HG03045 (cell line): ENCODE measurements around the gene ZNF717.
"Not testable (repeated sequence)": the region's sequence is repeated elsewhere in the genome, so short reads cannot be mapped to it uniquely, and the experiment has no call there.

Experiments
- ATAC-seq: cut with Tn5 transposase; IDR thresholded peaks from one replicate; pipeline ENCODE4 v1.9.1; 2021; ENCODE audit warnings: mild to moderate bottlenecking, moderate library complexity; ENCODE audit not compliant: unreplicated experiment

Gene ZNF717

DNA sequence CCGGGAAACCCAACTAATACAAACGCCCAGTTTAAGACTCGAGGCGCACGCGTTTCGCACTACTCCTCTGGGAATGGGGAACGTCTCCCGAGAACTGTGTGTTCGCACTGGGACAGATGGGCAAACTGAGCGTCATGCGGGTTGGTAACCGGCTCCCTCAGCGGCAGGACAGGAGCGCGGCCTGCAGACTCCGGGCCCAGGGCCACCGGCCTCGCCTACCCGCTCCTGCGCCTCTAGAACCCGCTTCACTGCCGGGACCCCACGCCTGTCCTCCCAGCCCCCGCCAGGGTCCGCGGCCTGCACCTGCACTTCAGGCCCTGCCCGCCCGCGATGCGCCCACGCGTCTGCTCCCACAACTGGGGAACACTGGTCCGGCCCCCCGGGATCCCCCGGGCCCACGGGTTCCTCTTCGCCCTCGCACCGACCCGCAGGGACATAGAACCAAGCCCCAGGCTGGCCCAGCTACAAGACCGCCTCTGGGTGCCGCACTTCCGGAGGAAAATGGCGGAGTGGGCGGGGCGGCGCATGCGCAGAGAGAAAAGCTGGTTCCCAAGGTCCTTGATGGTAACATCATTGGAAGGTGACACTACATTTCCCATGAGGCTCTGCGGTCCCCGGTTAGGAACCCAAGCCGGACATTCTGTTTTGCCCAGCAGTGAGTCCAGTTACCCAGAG, at the start of gene ZNF717:
Gene ZNF717, minus strand, starts transcription at position 469 of the 675 bp plus-strand sequence. CDS start 2,187 bp downstream, outside the sequence.
- ATAC-seq, result not testable (repeated sequence)

GRCh38 chr3:75831076-75831475, 45.7 kb upstream of the ZNF717 start:
- ATAC-seq, result not testable (repeated sequence)

- ATAC-seq, result not testable (repeated sequence)
Observed at GRCh38 chr3:75818019-75818418, 32.7 kb upstream of the ZNF717 start.

- ATAC-seq, result not testable (repeated sequence)
Observed at GRCh38 chr3:75816287-75817180, 31.2 kb upstream of the ZNF717 start.

GRCh38 chr3:75814797-75815196, 29.4 kb upstream of the ZNF717 start:
- no peak for ATAC-seq

DNA sequence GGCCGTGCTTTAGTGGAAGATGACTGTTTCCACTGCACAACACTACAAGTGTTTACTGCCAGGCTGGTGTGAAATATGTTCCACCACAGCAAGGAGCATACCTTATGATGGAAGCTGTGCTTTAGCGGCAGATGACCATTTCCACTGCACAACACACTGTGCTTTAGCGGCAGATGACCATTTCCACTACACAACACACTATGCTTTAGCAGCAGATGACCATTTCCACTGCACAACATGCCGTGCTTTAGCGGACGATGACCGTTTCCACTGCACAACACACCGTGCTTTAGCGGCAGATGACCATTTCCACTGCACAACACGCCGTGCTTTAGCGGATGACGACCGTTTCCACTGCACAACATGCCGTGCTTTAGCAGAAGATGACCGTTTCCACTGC, 2.8 kb downstream of the ZNF717 start:
- ATAC-seq, result no peak

DNA sequence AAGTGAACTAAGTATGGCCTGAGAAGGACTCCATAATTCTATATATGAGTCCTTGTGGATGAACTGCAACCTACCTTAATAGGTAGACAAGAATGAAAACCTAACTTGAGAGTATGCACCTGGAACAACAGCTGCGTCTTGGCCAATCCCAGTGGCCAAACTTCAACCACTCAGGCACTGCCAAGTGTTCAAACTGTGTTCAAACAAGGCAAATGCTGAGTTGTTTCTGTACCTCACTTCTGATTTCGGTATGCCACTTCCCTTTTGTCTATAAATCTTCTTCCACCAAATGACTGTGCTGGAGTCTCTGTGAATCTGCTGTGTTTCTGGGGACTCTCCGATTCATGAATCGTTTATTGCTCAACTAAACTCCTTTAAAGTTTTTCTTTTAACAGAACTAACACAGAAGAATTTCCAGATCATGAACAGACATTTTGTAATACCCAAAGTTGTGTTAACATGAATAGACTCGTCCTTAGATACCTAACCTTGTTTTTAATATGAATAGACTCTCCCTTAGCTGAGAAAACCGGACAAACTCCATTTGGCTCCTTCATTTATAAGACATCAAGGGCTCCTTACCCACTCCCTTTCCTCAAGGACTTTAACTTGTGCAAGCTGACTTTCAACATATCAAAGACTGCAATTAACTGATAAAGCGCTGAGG, 4.1 kb downstream of the ZNF717 start:
- ATAC-seq, result no peak

DNA sequence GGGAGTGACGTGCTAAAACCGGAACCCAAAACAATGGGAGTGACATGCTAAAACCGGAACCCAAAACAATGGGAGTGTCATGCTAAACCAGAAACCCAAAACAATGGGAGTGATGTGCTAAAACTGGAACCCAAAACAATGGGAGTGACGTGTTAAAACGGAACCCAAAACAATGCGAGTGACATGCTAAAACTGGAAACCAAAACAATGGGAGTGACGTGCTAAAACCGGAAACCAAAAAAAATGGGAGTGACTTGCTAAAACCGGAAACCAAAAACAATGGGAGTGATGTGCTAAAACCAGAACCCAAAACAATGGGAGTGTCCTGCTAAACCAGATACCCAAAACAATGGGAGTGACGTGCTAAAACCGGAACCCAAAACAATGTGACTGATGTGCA, 7.6 kb downstream of the ZNF717 start:
- ATAC-seq, result not testable (repeated sequence)

- not testable (repeated sequence) for ATAC-seq
Observed at GRCh38 chr3:75771631-75772030, 13.7 kb downstream of the ZNF717 start.

DNA sequence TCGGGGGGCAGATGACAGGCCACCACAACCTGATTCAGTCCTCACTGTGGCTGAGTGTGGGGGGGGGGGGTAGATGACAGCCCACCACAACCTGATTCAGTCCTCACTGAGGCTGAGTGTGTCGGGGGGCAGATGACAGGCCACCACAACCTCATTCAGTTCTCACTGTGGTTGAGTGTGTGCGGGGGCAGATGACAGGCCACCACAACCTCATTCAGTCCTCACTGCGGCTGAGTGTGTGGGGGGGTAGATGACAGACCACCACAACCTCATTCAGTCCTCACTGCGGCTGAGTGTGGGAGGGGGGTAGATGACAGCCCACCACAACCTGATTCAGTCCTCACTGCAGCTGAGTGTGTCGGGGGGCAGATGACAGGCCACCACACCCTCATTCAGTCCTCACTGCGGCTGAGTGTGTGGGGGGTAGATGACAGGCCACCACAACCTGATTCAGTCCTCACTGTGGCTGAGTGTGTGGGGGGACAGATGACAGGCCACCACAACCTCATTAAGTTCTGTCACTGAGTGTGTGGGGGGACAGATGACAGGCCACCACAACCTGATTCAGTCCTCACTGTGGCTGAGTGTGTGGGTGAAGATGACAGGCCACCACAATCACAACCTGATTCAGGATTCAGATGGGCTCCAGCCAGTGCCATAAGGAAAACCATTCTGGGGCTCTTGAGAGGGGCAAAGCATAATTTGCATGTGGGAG, 16.9 kb downstream of the ZNF717 start:
- no peak for ATAC-seq

- no peak for ATAC-seq
Observed at GRCh38 chr3:75737831-75738493, 47.4 kb downstream of the ZNF717 start.

DNA sequence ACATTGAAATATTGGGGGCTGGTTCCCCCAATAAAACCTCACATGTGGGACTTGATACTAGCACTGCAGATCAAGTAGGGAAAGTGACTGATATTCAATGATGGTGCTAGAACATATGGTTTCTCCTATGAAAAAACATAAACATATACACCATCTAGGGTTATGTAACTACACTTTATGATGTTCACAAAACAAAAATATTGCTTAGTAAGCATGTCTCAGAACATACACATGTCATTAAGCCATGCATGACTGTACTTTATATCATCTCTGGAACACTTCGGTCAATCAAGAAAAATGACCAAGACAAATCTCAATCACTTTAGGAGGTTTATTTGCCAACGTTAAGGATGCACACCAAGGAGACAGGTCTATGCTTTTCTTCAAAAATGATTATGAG, 57.4 kb downstream of the ZNF717 start:
- no peak for ATAC-seq

DNA sequence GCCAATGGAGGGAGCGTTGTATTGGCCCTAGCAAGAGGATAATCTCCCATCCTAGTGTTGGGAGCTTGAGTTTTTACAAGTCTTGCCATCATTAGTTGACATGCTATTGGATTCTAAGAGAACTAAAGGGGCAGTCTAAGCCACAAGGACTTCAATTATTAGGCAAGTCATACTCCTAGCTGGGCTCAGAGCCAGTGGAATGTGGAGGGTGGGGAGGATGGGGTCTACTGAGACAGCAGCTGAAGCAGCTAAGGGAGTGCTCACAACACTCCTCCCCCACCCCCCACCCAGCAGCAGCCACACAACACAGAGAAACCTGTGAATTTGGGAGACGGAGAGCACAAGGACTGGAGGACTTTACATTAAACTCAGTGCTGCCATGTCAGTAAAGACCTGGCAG, 93.3 kb downstream of the ZNF717 start:
- ATAC-seq, result no peak

DNA sequence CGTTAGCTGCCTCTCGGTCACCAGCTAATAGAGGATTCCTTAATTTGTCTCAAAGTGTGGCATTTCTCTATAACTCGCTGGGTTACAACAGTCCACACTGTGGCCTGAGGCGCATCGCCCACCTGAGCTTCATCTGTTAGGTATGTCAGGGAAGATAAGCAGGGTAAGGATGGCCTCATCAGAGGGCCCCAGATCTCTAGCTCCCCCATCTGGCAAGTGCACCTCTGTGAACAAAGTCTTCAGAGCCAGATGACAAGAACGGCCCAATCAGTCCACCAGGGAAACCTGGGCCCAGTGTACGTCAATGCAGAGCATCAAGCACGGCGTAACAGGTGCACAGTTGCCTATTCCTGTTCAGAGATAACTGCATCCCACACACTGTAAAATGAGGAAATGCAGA, 98.0 kb downstream of the ZNF717 start:
- ATAC-seq, result no peak
